ENCODE results near the gene ARNT2. TPM values are rescaled to one million over a fixed set of nuclear protein-coding genes. Genes with fewer than 3 reads are reported as not detected.

The ARNT2 gene
- total and polyA plus RNA-seq, 4 donors: 2.0 to 12.2 (median 5.5) TPM

- ATAC-seq (ENCODE audit: insufficient read depth, low FRiP score): no peak
- Histone ChIP-seq H3K27me3 (ENCODE audit: control insufficient read depth in 3 of 3, insufficient read depth in 3 of 3, low read length in 2 of 3) (no peaks in the 10 kb centered on the region), H3K27ac (ENCODE audit: low read depth in 1 of 2, low read length in 1 of 2) (peak overlapping the region in 1 of 2 donors; percentile 61), H3K9me3 (ENCODE audit: control insufficient read depth in 4 of 4, insufficient read depth in 3 of 4, low read length in 3 of 4) (no peaks in the 10 kb centered on the region), H3K4me3 (no peak overlapping the region), H3K36me3 (ENCODE audit: control insufficient read depth in 4 of 4, insufficient read depth in 4 of 4, low read length in 4 of 4) (peaks cover 0 to 3% (median 0%) of the 10 kb centered on the region in 4 donors), H3K4me1 (ENCODE audit: control insufficient read depth in 5 of 5, insufficient read depth in 5 of 5, low read length in 5 of 5) (peaks cover 3 to 39% (median 24%) of the 10 kb centered on the region in 5 donors), H3K9ac (ENCODE audit: insufficient read depth in 1 of 2, low read length in 2 of 2) (no peak overlapping the region)
- WGBS, 2 donors: 36 to 49% methylated on average over 7 of the region's 7 CpGs
- no peak for TF ChIP-seq CTCF (IDR thresholded peaks at IDR 0.05; ENCODE audit: control extremely low read depth, extremely low read depth)
- peak in 2 of 3 donors; percentile 36 to 67 for DNase-seq
These were observed 84.9 kb downstream of the ARNT2 start for GRCh38 chr15:80489030-80489594.

DNA sequence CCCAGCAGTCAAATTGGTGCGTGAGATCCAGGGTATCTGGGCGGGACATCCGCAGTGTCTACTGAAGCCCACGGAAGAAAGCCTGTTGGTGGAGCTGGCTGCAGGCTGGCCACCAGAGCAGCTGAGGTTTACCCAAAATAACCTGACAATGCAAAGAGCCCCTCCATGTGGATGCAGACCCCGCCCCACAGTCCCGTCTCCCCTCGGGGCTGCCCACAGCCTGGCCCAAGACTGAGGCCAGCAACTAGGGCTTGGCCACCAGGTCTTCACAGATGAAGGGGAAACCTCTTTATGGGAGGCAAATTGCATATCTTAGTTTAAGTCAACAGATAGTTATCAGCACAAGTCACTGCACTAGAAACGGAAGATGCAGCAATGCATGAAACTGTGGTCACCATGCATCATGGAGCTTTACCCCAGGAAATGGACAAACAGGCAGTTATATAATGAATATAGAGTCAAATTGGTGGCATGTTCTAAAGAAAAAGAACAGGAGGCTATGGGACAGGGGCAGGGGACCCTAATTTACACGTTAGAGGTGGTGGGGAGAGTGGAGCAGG lies 86.3 kb downstream of the ARNT2 start:
- Histone ChIP-seq H3K27me3 (ENCODE audit: control insufficient read depth in 3 of 3, insufficient read depth in 3 of 3, low read length in 2 of 3) (no peaks in the 10 kb centered on the region), H3K9me3 (ENCODE audit: control insufficient read depth in 4 of 4, insufficient read depth in 3 of 4, low read length in 3 of 4) (no peaks in the 10 kb centered on the region), H3K9ac (ENCODE audit: insufficient read depth in 1 of 2, low read length in 2 of 2) (no peak overlapping the region), H3K4me1 (ENCODE audit: control insufficient read depth in 5 of 5, insufficient read depth in 5 of 5, low read length in 5 of 5) (peaks cover 3 to 39% (median 26%) of the 10 kb centered on the region in 5 donors), H3K27ac (ENCODE audit: low read depth in 1 of 2, low read length in 1 of 2) (peak overlapping the region in 1 of 2 donors; percentile 20), H3K36me3 (ENCODE audit: control insufficient read depth in 4 of 4, insufficient read depth in 4 of 4, low read length in 4 of 4) (peaks cover 0 to 3% (median 0%) of the 10 kb centered on the region in 4 donors), H3K4me3 (no peak overlapping the region)
- DNase-seq (no peak), ATAC-seq (ENCODE audit: insufficient read depth, low FRiP score) (no peak)
- 96 to 98% methylated on average over 9 of the region's 9 CpGs for WGBS, 2 donors
- no peak for TF ChIP-seq CTCF (IDR thresholded peaks at IDR 0.05; ENCODE audit: control extremely low read depth, extremely low read depth)

DNA sequence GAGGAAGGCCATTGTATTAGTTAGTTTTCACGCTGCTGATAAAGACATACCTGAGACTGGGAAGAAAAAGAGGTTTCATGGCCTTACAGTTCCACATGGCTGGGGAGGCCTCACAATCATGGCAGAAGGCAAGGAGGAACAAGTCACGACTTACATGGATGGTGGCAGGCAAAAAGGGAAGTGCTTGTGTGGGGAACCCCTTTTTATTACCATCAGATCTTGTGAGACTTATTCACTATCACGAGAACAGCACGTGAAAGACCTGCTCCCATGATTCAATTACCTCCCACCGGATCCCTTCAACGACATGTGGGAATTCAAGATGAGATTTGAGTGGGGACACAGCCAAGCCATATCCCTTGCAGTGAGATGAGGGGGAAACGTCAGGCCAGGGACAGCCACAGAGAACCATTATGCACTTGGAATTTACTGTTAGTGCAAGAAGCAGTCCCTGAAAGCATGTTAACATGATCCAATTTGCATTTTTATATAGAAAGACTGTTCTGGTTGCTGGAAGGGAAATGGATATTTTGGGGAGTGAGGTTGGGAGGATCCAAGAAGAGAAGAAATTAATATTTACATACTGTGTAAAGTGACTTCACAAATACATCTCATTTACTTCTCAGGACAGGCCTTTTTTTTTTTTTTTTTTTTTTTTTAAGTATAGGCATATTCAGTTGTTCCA lies 87.1 kb downstream of the ARNT2 start:
- Histone ChIP-seq H3K27ac (ENCODE audit: low read depth in 1 of 2, low read length in 1 of 2) (no peak overlapping the region), H3K36me3 (ENCODE audit: control insufficient read depth in 4 of 4, insufficient read depth in 4 of 4, low read length in 4 of 4) (peaks cover 0 to 3% (median 0%) of the 10 kb centered on the region in 4 donors), H3K4me1 (ENCODE audit: control insufficient read depth in 5 of 5, insufficient read depth in 5 of 5, low read length in 5 of 5) (peaks cover 3 to 41% (median 22%) of the 10 kb centered on the region in 5 donors), H3K9ac (ENCODE audit: insufficient read depth in 1 of 2, low read length in 2 of 2) (no peak overlapping the region), H3K27me3 (ENCODE audit: control insufficient read depth in 3 of 3, insufficient read depth in 3 of 3, low read length in 2 of 3) (no peaks in the 10 kb centered on the region), H3K9me3 (ENCODE audit: control insufficient read depth in 4 of 4, insufficient read depth in 3 of 4, low read length in 3 of 4) (no peaks in the 10 kb centered on the region), H3K4me3 (no peak overlapping the region)
- 83 to 87% methylated on average over 7 of the region's 7 CpGs for WGBS, 2 donors
- no peak for TF ChIP-seq CTCF (IDR thresholded peaks at IDR 0.05; ENCODE audit: control extremely low read depth, extremely low read depth)
- ATAC-seq (ENCODE audit: insufficient read depth, low FRiP score) (no peak), DNase-seq (no peak)
